T-helper 22 cell (primary cell): ENCODE results near the gene CACNA1H.
"Not testable (repeated sequence)": the region's sequence is repeated elsewhere in the genome, so short reads cannot be mapped to it uniquely, and the experiment has no call there.

Experiments used
- DNase-seq: peaks from one replicate; pipeline ENCODE4 v3.0.0-alpha.2; 2020; ENCODE audit warnings: low read depth

The CACNA1H gene

GRCh38 chr16:1253701-1254364 lies 100.9 kb downstream of the CACNA1H start:
- not testable (repeated sequence) for DNase-seq

DNA sequence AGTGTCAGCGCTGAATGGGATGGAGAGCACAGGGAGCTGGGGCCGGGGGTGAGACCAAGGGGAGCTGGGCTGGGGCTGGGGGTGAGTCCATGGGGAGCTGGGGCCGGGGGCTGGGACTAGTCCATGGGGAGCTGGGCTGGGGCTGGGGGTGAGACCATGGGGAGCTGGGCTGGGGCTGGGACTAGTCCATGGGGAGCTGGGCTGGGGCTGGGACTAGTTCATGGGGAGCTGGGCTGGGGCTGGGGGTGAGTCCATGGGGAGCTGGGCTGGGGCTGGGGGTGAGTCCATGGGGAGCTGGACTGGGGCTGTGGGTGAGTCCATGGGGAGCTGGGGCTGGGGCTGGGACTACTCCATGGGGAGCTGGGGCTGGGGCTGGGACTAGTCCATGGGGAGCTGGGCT lies 101.9 kb downstream of the CACNA1H start:
- DNase-seq, result not testable (repeated sequence)

DNA sequence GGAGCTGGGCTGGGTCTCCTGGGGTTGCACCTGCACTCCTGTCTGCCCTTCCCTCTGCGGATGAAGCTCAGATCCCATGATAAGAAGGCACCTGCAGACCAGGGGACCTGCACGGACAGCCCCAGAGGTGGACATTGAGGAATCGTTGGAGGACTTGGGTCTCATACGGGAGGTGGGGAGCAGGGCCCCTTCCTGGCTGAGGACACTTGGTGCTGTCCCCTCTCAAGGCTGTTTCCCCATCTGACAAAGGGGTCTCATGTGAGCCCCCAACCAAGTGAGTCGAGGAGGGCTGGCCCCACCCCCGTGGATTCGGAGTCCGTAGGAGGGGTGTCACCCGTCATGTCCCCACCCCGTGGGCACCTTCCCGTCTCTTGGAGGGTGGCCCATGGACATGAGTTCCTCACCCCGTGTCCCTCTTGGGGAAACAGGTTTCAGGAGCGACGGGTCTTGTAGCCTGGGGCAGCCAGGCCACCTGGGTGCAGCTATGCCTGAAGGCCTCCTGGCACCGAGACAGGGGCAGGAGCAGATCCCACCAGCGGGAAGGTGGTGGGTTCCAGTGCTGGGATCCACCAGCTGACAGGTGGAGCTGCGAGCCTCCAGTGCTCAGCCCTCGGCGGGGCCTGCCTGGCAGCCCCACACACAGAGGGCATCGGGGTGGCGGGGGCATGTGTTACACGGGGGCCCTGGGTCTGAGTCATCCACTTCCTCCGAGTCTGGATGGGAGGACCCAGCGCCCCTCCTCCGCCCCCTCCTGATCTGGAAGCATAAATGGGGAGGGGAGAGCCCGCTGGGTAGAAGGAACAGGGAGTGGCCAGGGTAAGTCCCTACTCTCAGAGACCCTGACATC lies 102.6 kb downstream of the CACNA1H start, which contains the start of gene TPSD1:
TSS of gene TPSD1 (plus strand) at position 794 of the 847 bp plus-strand sequence. CDS start 212 bp downstream, outside the sequence.
- not testable (repeated sequence) for DNase-seq

DNA sequence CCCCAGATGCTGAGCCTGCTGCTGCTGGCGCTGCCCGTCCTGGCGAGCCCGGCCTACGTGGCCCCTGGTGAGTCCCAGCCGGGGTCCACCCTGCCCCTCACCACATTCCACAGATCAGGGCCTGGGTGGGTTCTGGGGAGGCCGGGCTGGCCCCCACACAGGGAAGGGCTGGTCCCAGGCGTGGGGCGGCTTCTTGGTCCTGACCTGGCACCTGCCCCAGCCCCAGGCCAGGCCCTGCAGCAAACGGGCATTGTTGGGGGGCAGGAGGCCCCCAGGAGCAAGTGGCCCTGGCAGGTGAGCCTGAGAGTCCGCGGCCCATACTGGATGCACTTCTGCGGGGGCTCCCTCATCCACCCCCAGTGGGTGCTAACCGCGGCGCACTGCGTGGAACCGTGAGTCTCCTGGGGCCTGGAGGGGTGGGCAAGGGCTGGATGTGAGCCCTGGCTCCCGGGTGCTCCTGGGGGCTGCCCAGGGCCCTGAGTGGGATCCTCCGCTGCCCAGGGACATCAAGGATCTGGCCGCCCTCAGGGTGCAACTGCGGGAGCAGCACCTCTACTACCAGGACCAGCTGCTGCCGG lies 103.5 kb downstream of the CACNA1H start:
- DNase-seq, result not testable (repeated sequence)

- no peak for DNase-seq
Observed at GRCh38 chr16:1256874-1257322, 104.0 kb downstream of the CACNA1H start.

DNA sequence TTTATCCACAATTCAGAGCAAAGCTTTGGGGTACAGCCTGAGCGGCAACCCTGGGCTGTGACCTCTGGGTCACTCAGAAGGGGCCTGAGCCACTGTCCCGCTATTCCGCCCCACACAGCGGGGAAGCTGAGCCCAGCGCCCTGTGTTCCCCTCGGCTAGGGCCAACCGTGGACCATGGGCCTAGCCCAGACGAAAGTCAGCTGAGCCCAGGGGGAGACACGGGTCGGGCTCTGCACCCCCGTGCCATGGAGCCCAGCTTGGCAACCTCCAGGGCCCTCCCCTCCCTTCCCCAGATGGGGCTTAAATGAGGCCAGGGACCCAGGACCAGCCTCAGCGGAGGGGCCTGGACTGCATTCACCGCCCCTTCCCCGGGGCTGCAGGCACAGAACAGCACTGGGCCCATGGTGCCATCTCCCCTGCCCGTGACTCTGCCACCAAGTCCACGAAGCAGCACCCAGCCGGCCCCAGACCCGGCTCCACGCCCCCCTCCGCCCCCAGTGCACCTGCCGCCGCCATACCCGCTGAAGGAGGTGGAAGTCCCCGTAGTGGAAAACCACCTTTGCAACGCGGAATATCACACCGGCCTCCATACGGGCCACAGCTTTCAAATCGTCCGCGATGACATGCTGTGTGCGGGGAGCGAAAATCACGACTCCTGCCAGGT lies 104.8 kb downstream of the CACNA1H start:
- DNase-seq, result no peak

GRCh38 chr16:1258225-1258600 lies 105.3 kb downstream of the CACNA1H start:
- DNase-seq, result no peak

DNA sequence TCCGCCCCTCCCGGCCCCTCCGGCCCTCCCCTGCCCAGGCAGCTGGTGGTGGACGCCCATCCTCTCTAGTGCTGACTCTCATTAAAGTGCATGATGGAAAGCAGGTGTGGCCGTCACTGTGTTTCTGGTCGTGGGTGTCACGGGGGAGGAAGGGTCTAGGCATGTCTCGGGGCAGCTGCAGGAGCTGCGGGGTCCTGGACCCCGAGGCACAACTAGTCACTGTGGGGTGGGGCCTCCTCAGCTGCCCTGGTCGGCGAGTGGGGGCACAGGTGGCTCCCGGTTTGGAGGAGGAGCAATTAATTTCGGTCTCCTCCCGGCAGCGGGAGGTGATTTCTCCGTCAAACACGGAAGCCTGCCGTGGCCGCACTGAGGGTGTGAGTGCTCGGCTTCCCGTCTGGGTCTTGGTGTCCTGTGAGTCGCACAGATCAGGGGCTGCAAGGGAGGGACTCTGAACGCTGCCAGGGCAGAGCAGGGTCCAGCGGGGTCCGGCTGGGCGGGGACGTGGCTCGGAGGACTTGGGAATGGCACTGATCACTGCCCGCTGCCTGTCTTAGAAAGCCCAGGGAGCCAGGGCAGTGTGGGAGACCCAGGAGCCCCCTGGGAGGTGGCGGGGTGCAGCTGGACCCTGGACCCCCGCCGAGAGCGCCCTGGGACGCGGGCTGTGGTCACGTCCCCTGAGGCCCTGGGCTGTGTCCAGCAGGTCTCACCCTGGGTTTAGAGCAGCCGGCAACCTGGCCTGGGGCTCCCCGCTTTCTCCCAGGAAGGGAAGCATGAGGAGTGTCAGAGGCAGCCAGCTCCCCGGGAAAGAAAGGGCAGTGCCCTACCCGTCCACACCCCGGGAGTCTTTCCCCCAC lies 106.2 kb downstream of the CACNA1H start:
- no peak for DNase-seq

DNA sequence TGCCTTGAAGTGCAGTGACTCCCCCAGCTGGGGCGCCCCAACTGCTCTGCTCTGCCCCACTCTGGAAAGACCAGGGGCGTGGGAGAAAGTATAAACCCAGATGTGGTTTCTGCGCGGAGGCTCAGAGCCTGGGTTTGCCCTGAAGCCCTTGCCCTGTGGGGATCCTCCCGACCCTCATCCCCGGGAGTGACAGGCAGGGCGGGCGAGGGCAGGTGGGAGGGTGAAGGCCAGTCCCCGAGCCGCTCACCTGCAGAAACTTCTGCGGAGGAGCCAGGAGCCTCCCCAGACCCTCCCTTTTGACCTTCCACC lies 106.8 kb downstream of the CACNA1H start:
- DNase-seq, result no peak

DNA sequence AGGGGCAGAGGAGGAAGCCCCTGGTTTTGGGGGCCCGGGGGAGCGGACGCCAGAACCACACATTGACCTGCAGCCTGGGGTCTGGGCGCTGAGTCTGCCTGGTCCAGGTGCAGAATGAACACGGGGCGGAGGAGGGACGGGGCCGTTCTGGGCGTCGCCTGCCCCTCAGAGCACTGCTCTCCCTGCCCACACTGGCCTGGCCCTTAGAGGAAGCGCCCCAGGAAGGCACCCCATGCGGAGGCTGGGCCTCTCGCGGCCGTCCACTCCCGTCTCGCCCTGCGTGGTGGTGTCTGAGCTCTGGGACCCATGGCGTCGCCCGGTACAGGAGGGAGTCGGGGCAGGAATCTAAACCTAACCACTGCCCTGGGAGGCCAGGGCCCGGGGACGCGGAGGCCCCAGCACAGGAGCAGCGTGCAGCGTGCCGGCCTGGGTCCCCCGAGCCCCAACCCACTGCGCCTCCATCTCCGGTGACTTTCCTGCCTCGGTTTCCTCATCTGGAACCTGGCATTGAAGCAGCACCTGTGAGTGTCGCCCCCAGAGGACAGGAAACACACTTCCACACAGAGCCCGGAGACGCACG lies 107.3 kb downstream of the CACNA1H start:
- DNase-seq, result no peak

DNA sequence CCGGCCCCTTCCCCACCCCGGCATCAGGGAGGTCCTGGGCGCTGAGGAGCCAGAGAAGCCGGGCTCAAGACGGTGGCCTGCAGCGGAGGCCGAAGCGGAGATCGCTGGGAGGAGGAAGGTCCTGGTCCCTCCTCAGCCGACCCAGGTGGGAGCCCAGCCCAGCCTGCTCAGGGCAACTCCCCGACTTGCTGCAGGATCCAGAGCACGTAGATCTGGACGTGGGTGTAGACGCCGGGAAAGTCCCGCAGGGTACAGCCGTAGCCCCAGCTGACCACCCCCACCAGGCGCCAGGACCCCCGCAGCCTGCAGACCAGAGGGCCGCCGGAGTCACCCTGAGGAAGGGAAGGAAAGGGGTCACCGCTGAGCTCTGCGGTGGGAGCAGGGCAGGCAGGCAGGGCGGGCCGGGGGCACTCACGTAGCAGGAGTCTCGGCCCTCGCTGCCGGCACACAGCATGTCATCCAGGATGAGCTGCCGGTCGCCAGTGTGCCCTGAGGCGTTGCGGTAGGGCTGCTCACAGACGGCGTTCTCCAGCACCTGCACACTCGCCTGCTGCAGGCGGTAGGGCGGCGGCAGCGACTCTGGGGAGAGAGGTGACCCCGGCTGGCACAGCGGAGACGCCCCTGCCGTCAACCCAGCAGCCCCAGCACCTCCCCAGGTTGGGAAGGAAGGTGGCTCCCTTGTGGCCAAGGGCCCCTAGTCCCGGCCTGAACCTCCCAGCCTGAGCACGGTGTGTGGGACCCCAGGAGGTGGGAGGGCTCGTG lies 108.4 kb downstream of the CACNA1H start:
- no peak for DNase-seq

DNA sequence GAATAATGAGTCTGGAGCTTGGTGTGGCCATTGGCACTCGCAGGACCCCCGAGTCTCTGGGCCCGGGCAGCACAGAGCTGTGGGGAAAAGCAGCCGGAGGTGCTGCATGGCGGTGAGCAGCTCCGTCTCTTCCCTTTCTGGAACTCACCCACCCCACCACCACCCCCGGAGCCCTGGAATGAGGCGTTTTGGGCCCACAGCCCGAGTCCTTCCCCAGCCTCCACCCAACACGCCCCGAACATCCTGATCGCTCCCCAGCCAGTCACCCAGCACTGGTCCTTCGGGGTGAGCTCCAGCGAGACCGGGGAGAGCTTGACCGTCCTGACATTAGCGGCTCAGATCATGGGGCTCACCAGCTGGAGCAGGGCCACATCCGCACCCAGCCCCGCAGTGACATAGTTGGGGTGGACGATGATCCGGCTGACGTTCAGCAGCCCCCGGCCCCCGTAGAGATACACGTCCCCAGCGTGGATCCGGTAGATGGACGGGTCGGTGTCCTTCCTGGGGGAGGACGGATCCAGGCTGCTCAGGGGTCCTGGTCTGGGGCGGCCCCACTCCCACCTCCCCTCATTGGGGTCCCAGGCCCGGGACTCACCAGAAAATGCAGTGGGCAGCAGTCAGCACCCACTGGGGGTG lies 109.4 kb downstream of the CACNA1H start:
- DNase-seq, result no peak

DNA sequence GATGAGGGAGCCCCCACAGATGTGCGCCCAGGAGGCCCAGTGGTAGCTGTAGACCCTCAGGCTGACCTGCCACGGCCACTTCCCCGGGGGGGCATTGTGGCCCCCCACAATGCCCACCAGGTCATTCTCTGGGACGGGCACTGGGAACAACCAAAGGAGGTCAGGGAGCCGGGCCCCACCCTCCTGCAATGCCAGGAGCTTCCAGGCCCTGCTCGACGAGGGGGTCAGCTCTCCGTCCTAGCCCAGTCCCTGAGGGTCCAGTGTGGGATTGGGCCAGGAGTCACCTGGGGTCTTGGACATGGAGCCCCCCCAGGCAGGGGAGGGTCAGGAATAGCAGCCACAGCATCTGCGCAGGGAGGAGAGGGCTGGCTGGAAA lies 109.9 kb downstream of the CACNA1H start:
- no peak for DNase-seq

- DNase-seq, result no peak
Observed at GRCh38 chr16:1263591-1264344, 110.9 kb downstream of the CACNA1H start.

DNA sequence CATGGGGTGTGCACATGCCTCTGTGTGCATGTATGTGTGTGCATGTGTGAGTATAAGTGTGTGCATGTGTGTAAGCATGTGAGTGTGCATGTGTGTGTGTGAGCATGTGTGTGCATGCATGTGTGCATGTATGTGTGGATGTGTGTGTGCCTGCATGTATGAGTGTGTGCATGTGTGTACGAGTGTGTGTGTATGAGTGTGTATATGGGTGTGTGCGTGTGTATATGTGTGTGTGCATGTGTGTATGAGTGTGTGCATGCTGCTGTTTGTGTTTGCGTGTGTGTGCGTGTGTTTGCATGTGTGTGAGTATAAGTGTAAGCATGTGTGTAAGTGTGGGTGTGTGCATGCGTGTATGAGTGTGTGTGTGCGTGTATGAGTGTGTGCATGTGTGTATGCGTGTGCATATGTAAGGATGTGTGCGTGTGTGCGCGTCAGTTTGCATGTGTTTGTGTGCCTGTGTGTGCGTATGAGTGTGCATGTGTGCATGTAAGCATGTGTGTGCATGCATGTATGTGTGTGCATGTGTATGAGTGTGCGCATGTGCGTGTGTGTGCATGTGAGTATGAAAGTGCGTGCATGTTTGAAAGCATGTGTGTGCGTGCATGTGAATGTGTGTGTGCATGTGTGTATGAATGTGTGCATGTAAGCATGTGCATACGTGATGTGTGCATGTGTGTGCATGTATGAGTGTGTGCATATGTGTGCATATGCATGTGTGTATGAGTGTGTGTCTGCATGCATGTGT lies 111.6 kb downstream of the CACNA1H start:
- DNase-seq, result no peak

DNA sequence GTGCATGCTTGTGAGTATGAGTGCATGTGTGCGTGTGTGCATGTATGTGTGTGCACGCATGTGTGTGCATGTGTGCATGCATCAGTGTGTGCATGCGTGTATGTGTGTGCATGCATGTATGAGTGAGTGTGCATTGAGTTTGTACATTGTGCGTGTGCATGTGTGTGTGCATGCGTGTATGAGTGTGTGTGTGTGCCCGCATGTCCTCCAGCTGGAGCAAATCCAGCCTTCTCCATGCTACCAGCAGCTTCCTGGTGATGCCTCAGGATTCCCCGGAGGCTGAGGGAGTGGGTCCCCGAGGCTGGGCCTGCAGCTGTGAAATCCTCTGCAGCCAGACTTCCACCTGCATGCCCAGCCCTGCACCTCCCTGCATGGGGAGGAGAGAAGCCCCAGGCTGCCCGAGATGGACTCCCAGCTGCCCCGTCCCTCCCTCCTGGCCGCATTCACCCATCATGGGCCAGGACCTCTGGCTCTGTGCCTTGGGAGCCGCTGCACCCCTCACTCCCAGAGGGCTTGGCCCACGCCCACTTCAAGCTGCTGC lies 112.3 kb downstream of the CACNA1H start:
- no peak for DNase-seq

GRCh38 chr16:1265826-1266225 lies 112.9 kb downstream of the CACNA1H start:
- DNase-seq, result no peak

DNA sequence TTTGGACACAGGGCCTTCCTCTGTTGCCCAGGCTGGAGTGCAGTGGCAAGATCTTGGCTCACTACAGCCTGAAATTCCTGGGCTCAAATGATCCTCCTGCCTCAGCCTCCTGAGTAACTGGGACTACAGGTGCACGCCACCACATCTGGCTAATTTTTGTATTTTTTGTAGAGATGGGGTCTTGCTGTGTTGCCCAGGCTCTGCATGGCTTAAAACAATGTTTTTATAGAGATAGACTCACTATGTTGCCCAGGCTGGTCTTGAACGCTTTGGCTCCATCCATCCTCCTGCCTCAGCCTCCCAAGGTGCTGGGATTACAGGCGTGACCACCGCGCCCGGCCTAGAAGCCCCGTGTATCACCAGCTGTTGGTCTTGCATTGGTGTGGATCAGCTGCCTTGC lies 116.5 kb downstream of the CACNA1H start:
- not testable (repeated sequence) for DNase-seq
